HG03175 (cell line): ENCODE data around the gene PLAAT4.
"Not testable (repeated sequence)": the region's sequence is repeated elsewhere in the genome, so short reads cannot be mapped to it uniquely, and the experiment has no call there.

ENCODE experiments used
- ATAC-seq: cut with Tn5 transposase; IDR thresholded peaks from one replicate; pipeline ENCODE4 v1.9.1; 2021; ENCODE audit warnings: mild to moderate bottlenecking, moderate library complexity; ENCODE audit not compliant: unreplicated experiment

Gene PLAAT4

GRCh38 chr11:63510360-63511047 is 26.1 kb upstream of the PLAAT4 start:
- no peak for ATAC-seq

GRCh38 chr11:63511048-63511748 is 25.4 kb upstream of the PLAAT4 start:
- ATAC-seq, result no peak

GRCh38 chr11:63512816-63513215 is 23.8 kb upstream of the PLAAT4 start:
- ATAC-seq, result no peak

- no peak for ATAC-seq
Observed at GRCh38 chr11:63516109-63516508, 20.5 kb upstream of the PLAAT4 start.

GRCh38 chr11:63517156-63517555 is 19.5 kb upstream of the PLAAT4 start:
- no peak for ATAC-seq

- ATAC-seq, result no peak
Observed at GRCh38 chr11:63518548-63518947, 18.1 kb upstream of the PLAAT4 start.

GRCh38 chr11:63520606-63521170 is 15.9 kb upstream of the PLAAT4 start:
- no peak for ATAC-seq

- no peak for ATAC-seq
Observed at GRCh38 chr11:63521896-63522295, 14.7 kb upstream of the PLAAT4 start.

GRCh38 chr11:63523151-63523550 is 13.5 kb upstream of the PLAAT4 start:
- no peak for ATAC-seq

- ATAC-seq, result no peak
Observed at GRCh38 chr11:63527667-63528066, 8.9 kb upstream of the PLAAT4 start.

- ATAC-seq, result not testable (repeated sequence)
Observed at GRCh38 chr11:63528156-63528555, 8.5 kb upstream of the PLAAT4 start.

GRCh38 chr11:63528729-63529278 is 7.8 kb upstream of the PLAAT4 start:
- ATAC-seq, result not testable (repeated sequence)

GRCh38 chr11:63529373-63529772 is 7.2 kb upstream of the PLAAT4 start:
- ATAC-seq, result not testable (repeated sequence)

GRCh38 chr11:63530021-63530420 is 6.6 kb upstream of the PLAAT4 start:
- ATAC-seq, result no peak

- peak; percentile 94 for ATAC-seq
Observed at GRCh38 chr11:63531074-63531792, 5.4 kb upstream of the PLAAT4 start.

- no peak for ATAC-seq
Observed at GRCh38 chr11:63532117-63532516, 4.5 kb upstream of the PLAAT4 start.

GRCh38 chr11:63532799-63533475 is 3.7 kb upstream of the PLAAT4 start:
- no peak for ATAC-seq

GRCh38 chr11:63534076-63534475 is 2.5 kb upstream of the PLAAT4 start:
- no peak for ATAC-seq

GRCh38 chr11:63534895-63535461 is 1.6 kb upstream of the PLAAT4 start:
- peak; percentile 34 for ATAC-seq

- no peak for ATAC-seq
Observed at GRCh38 chr11:63535734-63536133, 874 bp upstream of the PLAAT4 start.
